Lung (tissue), 12 donors: ENCODE measurements around the gene KCNA5. TPM values are rescaled to one million over a fixed set of nuclear protein-coding genes. Genes with fewer than 3 reads are reported as not detected.
A peak's percentile ranks its signal among the peaks of the same experiment; 100 is the strongest.

ENCODE experiments used
- ATAC-seq: fragments of 200-7000 bp; cut with Tn5 transposase; one replicate; pipeline ENCODE4 v1.9.1; 2020; ENCODE audit warnings: moderate number of reproducible peaks; ENCODE audit not compliant: insufficient read depth, low FRiP score
- DNase-seq, 3 donors: peaks; one replicate each; pipeline ENCODE4 v3.0.0-alpha.2; 2013 to 2017
- H3K27ac ChIP-seq, 2 donors: one replicate each; pipeline ENCODE4 v1.5.1; 2013; ENCODE audit warnings: mild to moderate bottlenecking in 2 of 2, moderate library complexity in 2 of 2, control low read depth in 1 of 2, inconsistent platforms in 1 of 2, low read depth in 1 of 2, low read length in 1 of 2
- H3K27me3 ChIP-seq, 3 donors: one replicate each; pipeline ENCODE4 v1.5.1; 2013; ENCODE audit warnings: low read length in 2 of 3; ENCODE audit not compliant: control insufficient read depth in 3 of 3, insufficient read depth in 3 of 3
- H3K36me3 ChIP-seq, 4 donors: one replicate each; pipeline ENCODE4 v1.5.1; 2013; ENCODE audit warnings: low read length in 4 of 4, mild to moderate bottlenecking in 1 of 4, moderate library complexity in 1 of 4; ENCODE audit not compliant: control insufficient read depth in 4 of 4, insufficient read depth in 4 of 4
- H3K4me1 ChIP-seq, 5 donors: one replicate each; pipeline ENCODE4 v1.5.1; 2013; ENCODE audit warnings: low read length in 5 of 5, mild to moderate bottlenecking in 2 of 5, moderate library complexity in 1 of 5; ENCODE audit not compliant: control insufficient read depth in 5 of 5, insufficient read depth in 5 of 5
- H3K4me3 ChIP-seq: one replicate; pipeline ENCODE4 v1.5.1; 2013; ENCODE audit warnings: mild to moderate bottlenecking, control low read depth, moderate library complexity
- H3K9ac ChIP-seq, 2 donors: one replicate each; pipeline ENCODE4 v1.5.1; 2013; ENCODE audit warnings: low read length in 2 of 2, control low read depth in 1 of 2; ENCODE audit not compliant: insufficient read depth in 1 of 2
- H3K9me3 ChIP-seq, 4 donors: one replicate each; pipeline ENCODE4 v1.5.1; 2013; ENCODE audit warnings: low read length in 3 of 4, mild to moderate bottlenecking in 1 of 4, moderate library complexity in 1 of 4; ENCODE audit not compliant: control insufficient read depth in 4 of 4, insufficient read depth in 3 of 4
- CTCF ChIP-seq: IDR thresholded peaks from 2 replicates; pipeline ENCODE4 v1.5.1; 2012; ENCODE audit warnings: mild to moderate bottlenecking; ENCODE audit errors: control extremely low read depth, extremely low read depth
- WGBS, 2 donors: extraction: QIAGEN DNeasy Blood & Tissue Kit; methylation state at CpG; one replicate each; pipeline ENCODE4 v1.1.7; 2013; 5-methylcytosine and 5-hydroxymethylcytosine counted together
- polyA plus RNA-seq, 2 donors: library from polyadenylated mRNA; stranded (reverse); fragments of 200-250 nt; gene quantifications; one replicate each; pipeline ENCODE4 v1.2.1, GENCODE V29; 2013
- total RNA-seq, 2 donors: library from RNA; depleted of rRNA in 1 of 2; stranded (reverse); fragments of >200 nt in 1 of 2; gene quantifications; one replicate each; pipeline ENCODE4 v1.2.1, GENCODE V29; 2014 to 2021
- donor health status: control.
- donor health status: control.
- donor health status: Bipolar disorder and iron deficiency.
- donor health status: healthy.
- donor health status: DM: yes; HTN: yes; CAD: no.

KCNA5 gene
- total and polyA plus RNA-seq, 4 donors: 0.46 to 3.8 (median 2.4) TPM

- Histone ChIP-seq H3K9ac (no peak overlapping the region), H3K27me3 (peaks cover 0 to 26% (median 0%) of the 10 kb centered on the region in 3 donors), H3K4me3 (no peak overlapping the region), H3K4me1 (peaks cover 0 to 11% (median 0%) of the 10 kb centered on the region in 5 donors), H3K36me3 (no peaks in the 10 kb centered on the region), H3K9me3 (no peaks in the 10 kb centered on the region), H3K27ac (no peak overlapping the region)
- WGBS, 2 donors: 61 to 67% methylated on average over 11 of the region's 11 CpGs
- TF ChIP-seq CTCF: peak; percentile 39
- ATAC-seq (no peak), DNase-seq (peak; percentile 54 to 81 (median 70))
Observed at GRCh38 chr12:5083955-5084849, 40.5 kb downstream of the KCNA5 start.

GRCh38 chr12:5085896-5086295, 42.2 kb downstream of the KCNA5 start:
- no peaks in the 10 kb centered on the region for H3K36me3 ChIP-seq
- H3K4me3 ChIP-seq: no peak overlapping the region
- H3K4me1 ChIP-seq: peaks cover 0 to 10% (median 0%) of the 10 kb centered on the region in 5 donors
- DNase-seq: no peak
- no peak overlapping the region for H3K9ac ChIP-seq
- no peak overlapping the region for H3K27ac ChIP-seq
- no peak for TF ChIP-seq CTCF
- ATAC-seq: no peak
- H3K9me3 ChIP-seq: no peaks in the 10 kb centered on the region
- 72 to 85% methylated on average over 3 of the region's 3 CpGs for WGBS, 2 donors
- H3K27me3 ChIP-seq: peaks cover 0 to 20% (median 3%) of the 10 kb centered on the region in 3 donors

GRCh38 chr12:5087831-5088554, 44.3 kb downstream of the KCNA5 start:
- H3K27ac ChIP-seq: no peak overlapping the region
- no peaks in the 10 kb centered on the region for H3K9me3 ChIP-seq
- WGBS, 2 donors: 79 to 81% methylated on average over 16 of the region's 16 CpGs
- H3K36me3 ChIP-seq: no peaks in the 10 kb centered on the region
- H3K4me3 ChIP-seq: no peak overlapping the region
- peaks cover 0 to 5% (median 0%) of the 10 kb centered on the region in 5 donors for H3K4me1 ChIP-seq
- DNase-seq (no peak), ATAC-seq (no peak)
- peaks cover 0 to 8% (median 3%) of the 10 kb centered on the region in 3 donors for H3K27me3 ChIP-seq
- H3K9ac ChIP-seq: no peak overlapping the region
- TF ChIP-seq CTCF: no peak
